Hepatocyte (in vitro differentiated cells): ENCODE results near the gene MEF2A. TPM values are rescaled to one million over a fixed set of nuclear protein-coding genes. Genes with fewer than 3 reads are reported as not detected.
"Not testable (repeated sequence)": the region's sequence is repeated elsewhere in the genome, so short reads cannot be mapped to it uniquely, and the experiment has no call there.

Experiments used
- DNase-seq: peaks from one replicate; pipeline ENCODE4 v3.0.0-alpha.2; 2016; ENCODE audit warnings: low spot score
- H2AFZ ChIP-seq: fragments of 200-600 bp; sonication (generic); 2 replicates; pipeline ENCODE4 v1.6.0; 2016; ENCODE audit warnings: antibody characterized with exemption, mild to moderate bottlenecking
- H3K27ac ChIP-seq: fragments of 200-600 bp; sonication (generic); 2 replicates; pipeline ENCODE4 v1.5.1; 2016; ENCODE audit warnings: mild to moderate bottlenecking
- H3K27me3 ChIP-seq: fragments of 200-600 bp; sonication (generic); 2 replicates; pipeline ENCODE4 v1.6.1; 2016
- H3K36me3 ChIP-seq: fragments of 200-600 bp; sonication (generic); replicated peaks from 2 replicates; pipeline ENCODE4 v1.5.1; 2016; ENCODE audit warnings: low read depth; ENCODE audit not compliant: insufficient read depth
- H3K4me1 ChIP-seq: fragments of 200-600 bp; sonication (generic); 2 replicates; pipeline ENCODE4 v1.5.1; 2016; ENCODE audit warnings: mild to moderate bottlenecking, moderate library complexity; ENCODE audit not compliant: insufficient read depth
- H3K4me2 ChIP-seq: fragments of 200-600 bp; sonication (generic); 2 replicates; pipeline ENCODE4 v1.6.0; 2016
- H3K4me3 ChIP-seq: fragments of 200-600 bp; sonication (generic); 2 replicates; pipeline ENCODE4 v1.5.1; 2016; ENCODE audit warnings: mild to moderate bottlenecking
- H3K79me2 ChIP-seq: fragments of 200-600 bp; sonication (generic); 2 replicates; pipeline ENCODE4 v1.6.0; 2017; ENCODE audit warnings: mild to moderate bottlenecking
- H3K9me2 ChIP-seq: fragments of 200-600 bp; sonication (generic); replicated peaks from 2 replicates; pipeline ENCODE4 v1.6.0; 2017; ENCODE audit warnings: mild to moderate bottlenecking; ENCODE audit not compliant: insufficient read depth
- H3K9me3 ChIP-seq: fragments of 200-600 bp; sonication (generic); 2 replicates; pipeline ENCODE4 v1.5.1; 2016; ENCODE audit warnings: low read depth, mild to moderate bottlenecking
- H4K20me1 ChIP-seq: fragments of 200-600 bp; sonication (generic); 2 replicates; pipeline ENCODE4 v1.6.0; 2016; ENCODE audit warnings: mild to moderate bottlenecking; ENCODE audit not compliant: insufficient read depth, poor library complexity, severe bottlenecking
- CTCF ChIP-seq: fragments of 200-600 bp; sonication (generic); IDR thresholded peaks from 2 replicates; pipeline ENCODE4 v1.5.1; 2016; ENCODE audit warnings: antibody characterized with exemption, mild to moderate bottlenecking; ENCODE audit not compliant: poor library complexity
- EZH2 ChIP-seq: fragments of 200-600 bp; sonication (generic); IDR thresholded peaks from 2 replicates; pipeline ENCODE4 v1.6.1; 2016; ENCODE audit warnings: antibody characterized with exemption, mild to moderate bottlenecking, borderline replicate concordance
- EZH2phosphoT487 ChIP-seq: fragments of 200-600 bp; sonication (generic); IDR thresholded peaks from one replicate; pipeline ENCODE4 v1.6.1; 2018; ENCODE audit warnings: antibody characterized with exemption, mild to moderate bottlenecking, low read depth, moderate library complexity; ENCODE audit not compliant: unreplicated experiment, severe bottlenecking
- WGBS: methylation state at CpG from one replicate; pipeline ENCODE4 v1.1.6; 2016; ENCODE audit warnings: low lambda C conversion rate; ENCODE audit errors: missing lambda C conversion rate; 5-methylcytosine and 5-hydroxymethylcytosine counted together
- polyA plus RNA-seq: library from polyadenylated mRNA; unstranded; fragments of >200 nt; fragmentation: Nextera tagmentation; extraction: Ambion mirVana; gene quantifications from 2 replicates; pipeline ENCODE4 v1.2.1, GENCODE V29; 2016
- total RNA-seq: library from RNA; depleted of rRNA; stranded (reverse); fragments of >200 nt; gene quantifications from 2 replicates; pipeline ENCODE4 v1.2.3, GENCODE V29; 2014

Gene MEF2A
- total and polyA plus RNA-seq, 2 experiments from 2014 or later: 20.4 to 56.7 TPM

- H3K9me3 ChIP-seq: no peaks in the 10 kb centered on the region
- no peak overlapping the region for H3K4me3 ChIP-seq
- H3K79me2 ChIP-seq: no peaks in the 10 kb centered on the region
- H3K4me2 ChIP-seq: no peak overlapping the region
- WGBS: 74% methylated on average over 2 of the region's 2 CpGs
- H3K9me2 ChIP-seq: no peaks in the 10 kb centered on the region
- no peaks in the 10 kb centered on the region for H3K36me3 ChIP-seq
- TF ChIP-seq CTCF (no peak), EZH2 (no peak), EZH2phosphoT487 (no peak)
- no peaks in the 10 kb centered on the region for H3K4me1 ChIP-seq
- H3K27ac ChIP-seq: no peak overlapping the region
- no peak overlapping the region for H2AFZ ChIP-seq
- H3K27me3 ChIP-seq: no peaks in the 10 kb centered on the region
- DNase-seq: no peak
- no peaks in the 10 kb centered on the region for H4K20me1 ChIP-seq
These were observed 176.1 kb downstream of the MEF2A start for GRCh38 chr15:99741835-99742234.

GRCh38 chr15:99744142-99744541, 178.4 kb downstream of the MEF2A start:
- H3K4me3 ChIP-seq: no peak overlapping the region
- no peaks in the 10 kb centered on the region for H3K27me3 ChIP-seq
- H3K4me1 ChIP-seq: no peaks in the 10 kb centered on the region
- H4K20me1 ChIP-seq: no peaks in the 10 kb centered on the region
- WGBS: 94% methylated on average over 7 of the region's 7 CpGs
- H3K36me3 ChIP-seq: no peaks in the 10 kb centered on the region
- no peaks in the 10 kb centered on the region for H3K9me3 ChIP-seq
- H2AFZ ChIP-seq: no peak overlapping the region
- no peak overlapping the region for H3K27ac ChIP-seq
- no peaks in the 10 kb centered on the region for H3K79me2 ChIP-seq
- no peaks in the 10 kb centered on the region for H3K9me2 ChIP-seq
- no peak for DNase-seq
- TF ChIP-seq CTCF (no peak), EZH2phosphoT487 (no peak), EZH2 (no peak)
- no peak overlapping the region for H3K4me2 ChIP-seq

GRCh38 chr15:99745370-99746086, 179.7 kb downstream of the MEF2A start:
- 87% methylated on average over 9 of the region's 9 CpGs for WGBS
- no peaks in the 10 kb centered on the region for H3K79me2 ChIP-seq
- no peaks in the 10 kb centered on the region for H4K20me1 ChIP-seq

GRCh38 chr15:99749386-99749785, 183.6 kb downstream of the MEF2A start:
- 85% methylated on average over 6 of the region's 6 CpGs for WGBS

More at GRCh38 chr15:99745370-99746086, 179.7 kb downstream of the MEF2A start:
- no peaks in the 10 kb centered on the region for H3K9me3 ChIP-seq
- no peaks in the 10 kb centered on the region for H3K9me2 ChIP-seq
- no peaks in the 10 kb centered on the region for H3K27me3 ChIP-seq
- DNase-seq: no peak
- no peak overlapping the region for H3K27ac ChIP-seq
- H2AFZ ChIP-seq: no peak overlapping the region
- H3K4me2 ChIP-seq: no peak overlapping the region
- H3K4me1 ChIP-seq: no peaks in the 10 kb centered on the region
- H3K36me3 ChIP-seq: no peaks in the 10 kb centered on the region
- H3K4me3 ChIP-seq: no peak overlapping the region
- TF ChIP-seq EZH2phosphoT487: no peak

GRCh38 chr15:99750326-99750725, 184.5 kb downstream of the MEF2A start:
- not testable (repeated sequence) for H3K27ac ChIP-seq, H4K20me1 ChIP-seq, H3K9me3 ChIP-seq, H2AFZ ChIP-seq, H3K4me1 ChIP-seq, H3K4me3 ChIP-seq, DNase-seq, H3K27me3 ChIP-seq, H3K36me3 ChIP-seq, H3K9me2 ChIP-seq, H3K79me2 ChIP-seq, H3K4me2 ChIP-seq
- 90% methylated on average over 11 of the region's 11 CpGs for WGBS

More at GRCh38 chr15:99749386-99749785, 183.6 kb downstream of the MEF2A start:
- Histone ChIP-seq H3K9me3 (no peaks in the 10 kb centered on the region), H3K4me3 (no peak overlapping the region), H3K9me2 (no peaks in the 10 kb centered on the region), H3K4me1 (no peaks in the 10 kb centered on the region), H2AFZ (no peak overlapping the region), H3K79me2 (no peaks in the 10 kb centered on the region), H4K20me1 (no peaks in the 10 kb centered on the region), H3K4me2 (no peak overlapping the region), H3K36me3 (no peaks in the 10 kb centered on the region), H3K27me3 (no peaks in the 10 kb centered on the region), H3K27ac (no peak overlapping the region)
- no peak for DNase-seq
- TF ChIP-seq EZH2phosphoT487 (no peak), EZH2 (no peak), CTCF (no peak)
